Fibroblast of gingiva (primary cell): ENCODE data around the gene CMC1.
"Not testable (repeated sequence)": the region's sequence is repeated elsewhere in the genome, so short reads cannot be mapped to it uniquely, and the experiment has no call there.

Experiments used
- DNase-seq: peaks from one replicate; pipeline ENCODE4 v3.0.0-alpha.2; 2011; ENCODE audit warnings: low read depth

CMC1 gene

GRCh38 chr3:28241221-28242160, at the start of gene CMC1:
Gene CMC1, plus strand, starts transcription at chr3:28241619. Its CDS starts 175 bp downstream, at chr3:28241794.
- DNase-seq = peak; percentile 96

- no peak for DNase-seq
These were observed 43.3 kb upstream of the CMC1 start for GRCh38 chr3:28198161-28198560.

- no peak for DNase-seq
These were observed 42.4 kb upstream of the CMC1 start for GRCh38 chr3:28198974-28199373.

DNA sequence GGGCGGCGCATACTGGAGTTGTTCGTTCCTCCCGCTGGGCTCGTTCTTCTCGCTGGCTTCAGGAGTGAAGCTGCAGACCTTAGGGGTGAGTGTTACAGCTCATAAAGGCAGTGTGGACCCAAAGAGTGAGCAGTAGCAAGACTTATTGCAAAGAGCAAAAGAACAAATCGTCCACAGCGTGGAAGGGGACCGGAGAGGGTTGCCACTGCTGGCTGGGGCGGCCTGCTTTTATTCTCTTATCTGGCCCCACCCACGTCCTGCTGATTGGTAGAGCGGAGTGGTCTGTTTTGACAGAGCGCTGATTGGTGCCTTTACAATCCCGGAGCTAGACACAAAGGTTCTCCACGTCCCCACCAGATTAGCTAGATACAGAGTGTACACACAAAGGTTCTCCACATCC, 41.8 kb upstream of the CMC1 start:
- not testable (repeated sequence) for DNase-seq

- DNase-seq = not testable (repeated sequence)
These were observed 41.0 kb upstream of the CMC1 start for GRCh38 chr3:28200366-28200848.

GRCh38 chr3:28206479-28206878, 34.9 kb upstream of the CMC1 start:
- no peak for DNase-seq

- DNase-seq = no peak
These were observed 34.3 kb upstream of the CMC1 start for GRCh38 chr3:28207000-28207733.

GRCh38 chr3:28210968-28211713, 30.3 kb upstream of the CMC1 start:
- DNase-seq = no peak

DNA sequence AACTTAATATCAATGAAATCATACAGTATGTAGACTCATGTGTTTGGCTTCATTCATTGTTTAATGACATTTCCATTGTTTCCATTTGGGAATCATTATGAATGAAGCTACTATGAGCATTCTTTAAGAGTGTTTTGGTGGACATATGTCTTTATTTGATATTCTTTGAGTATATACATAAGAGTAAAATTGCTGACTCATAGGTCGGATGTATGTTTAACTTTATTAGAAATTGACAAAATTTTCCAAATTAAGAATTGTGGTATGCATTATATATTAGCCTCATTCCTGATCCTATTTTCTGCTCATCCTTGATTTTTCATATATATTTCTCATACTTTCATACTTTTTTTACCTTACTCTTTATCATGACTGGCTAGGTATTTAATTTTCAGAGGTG, 28.7 kb upstream of the CMC1 start:
- no peak for DNase-seq

GRCh38 chr3:28215407-28215806, 26.0 kb upstream of the CMC1 start:
- no peak for DNase-seq

DNA sequence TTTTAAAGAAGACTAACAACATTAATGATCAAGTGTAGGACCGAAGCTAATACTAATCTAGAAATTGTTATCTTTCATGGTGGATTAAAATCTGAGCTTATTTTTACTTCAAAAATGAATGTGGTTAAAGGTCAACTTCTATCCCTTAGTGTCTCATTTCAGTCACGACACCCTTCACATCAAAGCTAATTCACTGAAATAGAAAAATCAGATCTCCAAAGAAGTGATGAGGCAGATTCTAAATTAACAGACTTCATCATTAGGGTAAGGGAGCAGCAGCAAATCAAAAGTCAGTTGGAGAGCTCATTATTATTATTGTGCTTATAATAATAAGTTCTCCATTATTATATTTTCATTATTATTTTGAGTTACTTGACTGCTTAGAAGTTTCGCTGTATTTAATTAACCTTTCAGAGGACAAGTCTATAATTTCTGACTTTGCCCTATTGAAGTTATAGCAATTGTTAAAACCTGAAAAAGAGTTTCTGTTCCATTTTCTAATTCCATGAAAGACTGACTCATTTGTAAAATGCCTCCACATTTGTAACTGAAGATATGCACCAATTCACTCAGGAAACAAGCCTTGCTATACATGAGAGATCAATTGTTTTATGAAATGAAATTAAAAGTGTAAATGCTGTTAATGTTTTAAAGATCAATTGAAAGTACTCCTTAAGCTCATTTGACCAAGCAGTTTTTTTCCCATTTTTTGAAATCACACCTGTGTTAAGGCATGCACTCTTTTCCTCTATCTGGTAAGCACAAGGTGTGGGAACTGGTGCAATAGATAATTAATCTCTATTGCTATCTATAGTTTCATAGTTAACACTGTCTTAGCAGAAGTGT, 23.1 kb upstream of the CMC1 start:
- DNase-seq = no peak

DNA sequence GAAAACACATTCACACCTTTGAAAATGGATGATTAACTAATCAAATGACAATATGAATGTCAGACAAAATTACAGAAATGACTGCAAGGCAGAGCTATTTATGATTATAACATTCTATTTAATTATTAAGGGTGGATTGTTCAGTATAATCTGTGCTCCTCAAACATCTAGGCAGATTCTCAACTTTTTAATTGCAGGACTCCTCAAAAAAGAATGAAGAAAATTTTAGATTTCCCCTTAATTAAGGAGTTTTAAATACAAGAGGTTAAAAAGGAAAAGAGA, 22.6 kb upstream of the CMC1 start:
- no peak for DNase-seq

GRCh38 chr3:28224430-28224829, 17.0 kb upstream of the CMC1 start:
- DNase-seq = no peak

DNA sequence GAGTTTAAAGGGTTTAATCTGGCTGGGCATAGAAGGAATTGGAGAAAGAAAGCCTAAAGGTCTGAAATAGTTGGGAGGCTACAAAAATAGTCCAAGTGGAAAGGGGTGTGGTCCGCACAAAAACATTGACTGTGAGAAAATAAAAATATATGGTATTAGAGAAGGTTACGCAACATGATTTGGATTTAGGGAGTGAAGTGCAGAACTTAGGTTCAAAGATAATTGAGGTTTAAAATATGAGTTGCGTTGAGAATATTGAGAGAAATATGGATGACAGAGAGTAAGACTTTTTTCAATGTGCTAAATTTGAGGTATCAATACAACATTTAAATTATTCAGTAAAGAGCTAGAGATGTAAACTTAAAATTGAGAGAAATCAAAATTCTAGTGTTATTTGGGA, 15.4 kb upstream of the CMC1 start:
- DNase-seq = no peak

GRCh38 chr3:28228623-28229022, 12.8 kb upstream of the CMC1 start:
- no peak for DNase-seq

DNA sequence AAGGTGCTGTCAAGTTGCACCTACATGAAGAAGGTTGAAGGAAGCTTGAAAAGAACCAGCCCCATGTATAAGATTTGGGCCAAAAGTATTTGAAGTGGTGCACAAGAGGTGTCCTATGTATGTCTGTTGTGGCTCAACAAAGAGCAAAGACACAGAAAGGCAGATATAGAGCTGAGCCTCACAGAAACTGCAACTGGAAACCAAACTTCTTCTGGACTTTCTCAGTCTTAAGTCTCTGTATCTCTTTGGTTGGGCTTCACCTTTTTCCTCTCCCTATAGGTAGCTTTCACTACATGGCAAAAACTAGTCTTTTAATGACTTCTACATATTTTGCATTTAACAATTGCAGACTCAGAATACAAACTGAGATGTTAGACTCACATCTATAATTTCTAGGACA, 8.8 kb upstream of the CMC1 start:
- no peak for DNase-seq

- no peak for DNase-seq
These were observed 7.0 kb upstream of the CMC1 start for GRCh38 chr3:28234454-28234853.

- no peak for DNase-seq
These were observed 2.3 kb upstream of the CMC1 start for GRCh38 chr3:28239108-28239507.

DNA sequence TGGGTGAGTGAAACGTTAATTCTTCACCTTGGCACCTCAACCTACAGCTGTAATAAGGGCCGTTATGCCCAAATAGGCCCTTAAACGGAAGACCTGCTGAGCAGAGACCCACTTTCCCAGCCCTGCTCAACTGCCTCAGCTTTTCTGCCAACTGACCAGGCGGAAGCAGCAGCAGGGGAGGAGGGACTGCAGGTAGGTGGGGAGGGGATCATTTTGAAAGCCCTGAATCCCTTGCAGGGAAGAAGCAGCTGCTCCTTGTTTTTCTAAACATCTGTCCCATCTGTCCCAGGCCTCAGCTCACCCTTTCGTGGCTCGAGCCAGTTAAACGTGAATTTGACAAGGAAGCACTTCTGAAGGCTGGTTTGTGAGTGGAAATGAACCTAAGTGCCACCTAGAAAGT, 978 bp upstream of the CMC1 start:
- DNase-seq = no peak

GRCh38 chr3:28242519-28242918, 1.1 kb downstream of the CMC1 start:
- no peak for DNase-seq

GRCh38 chr3:28243424-28244106, 2.1 kb downstream of the CMC1 start:
- no peak for DNase-seq
